A673 (cell line): Measurements from ENCODE around the gene STAB1.

ENCODE experiments used
- CTCF ChIP-seq: fragments of 300-800, 200-600 bp; sonication (generic); conservative IDR thresholded peaks from 2 replicates; pipeline ENCODE4 v1.5.1; 2017; ENCODE audit warnings: low read depth, mild to moderate bottlenecking, antibody characterized with exemption, low read length, moderate library complexity, mixed read lengths
- EZH2 ChIP-seq: fragments of 200-600 bp; sonication (generic); IDR thresholded peaks from 2 replicates; pipeline ENCODE4 v1.6.1; 2017; ENCODE audit warnings: borderline replicate concordance, low read depth, mild to moderate bottlenecking, mixed read lengths, antibody characterized with exemption, low read length; ENCODE audit not compliant: poor library complexity, severe bottlenecking

GRCh38 chr3:52487788-52488691 is 7.1 kb upstream of the STAB1 start:
- TF ChIP-seq CTCF = no peak
- TF ChIP-seq EZH2 = no peak
